ENCODE results near the gene REV3L.
"Not testable (repeated sequence)": the region's sequence is repeated elsewhere in the genome, so short reads cannot be mapped to it uniquely, and the experiment has no call there.

The REV3L gene

DNA sequence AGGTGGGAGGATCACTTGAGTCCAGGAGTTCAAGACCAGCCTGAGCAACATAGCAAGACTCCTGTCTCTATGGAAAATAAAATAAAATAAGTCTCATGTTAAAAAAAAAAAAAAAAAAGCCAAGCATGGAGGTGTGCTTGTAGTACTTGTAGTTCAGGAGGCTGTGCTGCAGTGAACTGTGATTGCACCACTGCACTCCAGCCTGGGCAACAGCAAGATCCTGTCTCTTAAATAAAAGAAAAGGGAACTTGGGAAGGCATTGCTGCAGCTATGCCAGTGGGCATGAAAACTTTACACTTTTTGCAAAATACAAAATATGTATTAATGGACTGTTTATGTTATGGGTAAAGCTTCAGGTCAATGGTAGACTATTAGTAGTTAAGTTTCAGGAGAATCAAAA, 37.5 kb upstream of the REV3L start:
- H3K4me3 Mint-ChIP-seq: no peak overlapping the region
- H3K36me3 Mint-ChIP-seq (ENCODE audit: low read depth): peaks cover 30% of the 10 kb centered on the region
- peaks cover 33% of the 10 kb centered on the region for H3K4me1 Mint-ChIP-seq
- DNase-seq: no peak
- H3K27ac Mint-ChIP-seq: no peak overlapping the region
- TF ChIP-seq, protein P1, sequence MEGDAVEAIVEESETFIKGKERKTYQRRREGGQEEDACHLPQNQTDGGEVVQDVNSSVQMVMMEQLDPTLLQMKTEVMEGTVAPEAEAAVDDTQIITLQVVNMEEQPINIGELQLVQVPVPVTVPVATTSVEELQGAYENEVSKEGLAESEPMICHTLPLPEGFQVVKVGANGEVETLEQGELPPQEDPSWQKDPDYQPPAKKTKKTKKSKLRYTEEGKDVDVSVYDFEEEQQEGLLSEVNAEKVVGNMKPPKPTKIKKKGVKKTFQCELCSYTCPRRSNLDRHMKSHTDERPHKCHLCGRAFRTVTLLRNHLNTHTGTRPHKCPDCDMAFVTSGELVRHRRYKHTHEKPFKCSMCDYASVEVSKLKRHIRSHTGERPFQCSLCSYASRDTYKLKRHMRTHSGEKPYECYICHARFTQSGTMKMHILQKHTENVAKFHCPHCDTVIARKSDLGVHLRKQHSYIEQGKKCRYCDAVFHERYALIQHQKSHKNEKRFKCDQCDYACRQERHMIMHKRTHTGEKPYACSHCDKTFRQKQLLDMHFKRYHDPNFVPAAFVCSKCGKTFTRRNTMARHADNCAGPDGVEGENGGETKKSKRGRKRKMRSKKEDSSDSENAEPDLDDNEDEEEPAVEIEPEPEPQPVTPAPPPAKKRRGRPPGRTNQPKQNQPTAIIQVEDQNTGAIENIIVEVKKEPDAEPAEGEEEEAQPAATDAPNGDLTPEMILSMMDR (IDR thresholded peaks at IDR 0.05): no peak
- peaks cover 5% of the 10 kb centered on the region for H3K27me3 Mint-ChIP-seq (ENCODE audit: low read depth, poor library complexity)
- H3K9me3 Mint-ChIP-seq: peaks cover 25% of the 10 kb centered on the region

DNA sequence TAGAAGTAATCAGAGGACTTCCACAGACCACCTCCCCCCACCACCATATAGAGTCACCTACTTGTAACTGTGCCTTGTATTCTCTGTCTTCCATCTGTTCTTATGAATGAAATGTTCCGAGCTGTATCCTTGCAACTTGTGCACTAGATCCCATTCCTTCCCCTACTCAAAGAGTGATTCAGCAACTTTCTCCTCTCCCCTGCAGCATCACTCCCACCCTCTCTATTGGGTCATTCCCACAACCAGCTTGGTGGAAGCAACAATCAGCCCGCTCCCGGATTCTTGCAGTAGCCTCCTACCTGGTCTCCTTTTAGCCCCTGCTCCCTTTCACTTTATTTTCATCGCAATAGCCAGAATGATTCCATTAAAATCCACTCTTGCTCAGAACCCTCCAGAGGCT, 34.9 kb upstream of the REV3L start:
- no peak for DNase-seq
- Mint-ChIP-seq H3K27ac (peak overlapping the region; percentile 22), H3K27me3 (ENCODE audit: low read depth, poor library complexity) (peaks cover 9% of the 10 kb centered on the region), H3K36me3 (ENCODE audit: low read depth) (peaks cover 30% of the 10 kb centered on the region), H3K4me1 (peaks cover 21% of the 10 kb centered on the region), H3K4me3 (no peak overlapping the region), H3K9me3 (peaks cover 25% of the 10 kb centered on the region)
- TF ChIP-seq, protein P1 (IDR thresholded peaks at IDR 0.05): no peak

DNA sequence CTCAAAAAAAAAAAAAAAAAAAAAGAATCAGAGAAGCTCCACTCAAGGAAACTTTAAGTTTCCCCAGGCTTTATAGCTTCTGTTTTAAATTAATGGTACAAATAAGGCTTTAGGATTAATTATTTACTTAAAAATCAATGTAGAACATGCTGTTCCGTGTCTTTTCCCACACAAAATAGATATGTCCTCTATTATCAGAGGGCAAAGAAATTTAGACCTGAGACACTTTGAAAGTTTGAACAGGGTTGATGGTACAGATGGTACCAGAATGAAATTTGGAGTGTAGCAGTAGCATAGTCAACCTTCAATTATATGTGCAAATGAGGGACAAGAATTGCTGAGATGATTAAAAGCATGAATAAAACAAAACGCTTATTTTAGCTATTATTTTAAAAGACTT, 32.2 kb upstream of the REV3L start:
- Mint-ChIP-seq H3K9me3 (peaks cover 4% of the 10 kb centered on the region), H3K4me3 (no peak overlapping the region), H3K27me3 (ENCODE audit: low read depth, poor library complexity) (peaks cover 9% of the 10 kb centered on the region), H3K27ac (no peak overlapping the region), H3K36me3 (ENCODE audit: low read depth) (peaks cover 21% of the 10 kb centered on the region), H3K4me1 (peaks cover 14% of the 10 kb centered on the region)
- no peak for DNase-seq
- TF ChIP-seq, protein P1 (IDR thresholded peaks at IDR 0.05): no peak

DNA sequence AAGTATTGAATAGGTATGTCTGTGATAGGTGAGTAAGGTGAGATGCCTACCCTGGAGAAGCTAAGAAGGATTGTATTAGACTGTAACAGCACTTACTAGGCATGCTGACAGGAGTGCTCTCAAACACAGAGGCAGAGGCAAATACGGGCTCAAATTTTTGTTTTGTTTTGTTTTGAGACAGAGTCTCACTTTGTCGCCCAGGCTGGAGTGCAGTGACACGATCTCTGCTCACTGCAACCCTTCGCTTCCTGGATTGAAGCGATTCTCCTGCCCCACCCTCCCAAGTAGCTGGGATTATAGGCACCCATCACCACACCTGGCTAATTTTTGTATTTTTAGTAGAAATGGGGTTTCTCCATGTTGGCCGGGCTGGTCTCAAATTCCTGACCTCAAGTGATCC, 31.5 kb upstream of the REV3L start:
- not testable (repeated sequence) for H3K9me3 Mint-ChIP-seq; DNase-seq; H3K27ac Mint-ChIP-seq; H3K4me3 Mint-ChIP-seq; H3K27me3 Mint-ChIP-seq (ENCODE audit: low read depth, poor library complexity)
- peaks cover 14% of the 10 kb centered on the region for H3K36me3 Mint-ChIP-seq (ENCODE audit: low read depth)
- peaks cover 14% of the 10 kb centered on the region for H3K4me1 Mint-ChIP-seq

DNA sequence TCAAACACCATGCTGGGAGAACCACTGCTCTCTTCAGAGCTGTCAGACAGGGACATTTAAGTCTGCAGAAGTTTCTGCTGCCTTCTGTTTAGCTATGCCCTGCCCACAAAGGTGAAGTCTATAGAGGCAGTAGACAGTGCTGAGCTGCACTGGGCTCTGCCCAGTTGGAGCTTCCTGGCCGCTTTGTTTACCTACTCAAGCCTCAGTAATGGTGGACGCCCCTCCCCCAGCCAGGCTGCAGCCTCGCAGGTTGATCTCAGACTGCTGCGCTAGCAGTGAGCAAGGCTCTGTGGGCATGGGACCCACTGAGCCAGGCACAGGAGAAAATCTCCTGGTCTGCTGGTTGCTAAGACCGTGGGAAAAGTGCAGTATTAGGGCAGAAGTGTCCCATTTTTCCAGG, 24.2 kb upstream of the REV3L start:
- DNase-seq; H3K27ac Mint-ChIP-seq; H3K4me3 Mint-ChIP-seq; H3K27me3 Mint-ChIP-seq (ENCODE audit: low read depth, poor library complexity): not testable (repeated sequence)
- peaks cover 25% of the 10 kb centered on the region for H3K4me1 Mint-ChIP-seq
- peaks cover 28% of the 10 kb centered on the region for H3K9me3 Mint-ChIP-seq
- peaks cover 44% of the 10 kb centered on the region for H3K36me3 Mint-ChIP-seq (ENCODE audit: low read depth)

DNA sequence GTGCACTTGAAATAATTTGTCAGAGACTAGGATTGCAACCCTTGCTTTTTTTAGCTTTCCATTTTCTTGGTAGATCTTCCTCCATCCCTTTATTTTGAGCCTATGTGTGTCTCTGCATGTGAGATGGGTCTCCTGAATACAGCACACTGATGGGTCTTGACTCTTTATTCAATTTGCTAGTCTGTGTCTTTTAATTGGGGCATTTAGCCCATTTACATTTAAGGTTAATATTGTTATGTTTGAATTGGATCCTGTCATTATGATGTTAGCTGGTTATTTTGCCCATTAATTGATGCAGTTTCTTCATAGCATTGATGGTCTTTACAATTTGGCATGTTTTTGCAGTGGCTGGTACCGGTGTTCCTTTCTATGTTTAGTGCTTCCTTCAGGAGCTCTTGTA, 22.5 kb upstream of the REV3L start:
- Mint-ChIP-seq H3K9me3 (peaks cover 28% of the 10 kb centered on the region), H3K4me1 (peaks cover 36% of the 10 kb centered on the region), H3K36me3 (ENCODE audit: low read depth) (peaks cover 33% of the 10 kb centered on the region)
- H3K27me3 Mint-ChIP-seq (ENCODE audit: low read depth, poor library complexity); H3K27ac Mint-ChIP-seq; DNase-seq; H3K4me3 Mint-ChIP-seq: not testable (repeated sequence)

DNA sequence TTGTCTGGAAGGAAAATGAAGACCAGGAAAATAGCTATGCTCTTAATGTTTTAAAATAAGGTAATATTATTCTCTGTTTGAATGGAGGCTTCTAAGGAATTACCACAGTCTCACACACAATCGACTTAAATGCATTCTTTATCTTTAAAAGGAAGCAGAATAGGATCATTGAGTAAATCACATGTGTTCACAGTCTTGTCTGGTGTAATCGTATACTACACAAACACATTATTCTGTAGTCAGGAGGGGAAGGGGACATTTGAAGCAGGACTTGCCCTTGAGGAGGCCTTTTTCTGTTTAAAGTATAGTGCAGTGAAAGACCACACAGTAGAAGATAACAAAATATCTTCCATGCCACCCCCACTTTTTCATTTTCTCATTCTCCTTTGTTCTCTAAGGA, 20.6 kb upstream of the REV3L start:
- Mint-ChIP-seq H3K27me3 (ENCODE audit: low read depth, poor library complexity) (no peaks in the 10 kb centered on the region), H3K9me3 (peaks cover 28% of the 10 kb centered on the region), H3K4me3 (peak overlapping the region; percentile 61), H3K27ac (peak overlapping the region; percentile 83), H3K4me1 (peaks cover 40% of the 10 kb centered on the region), H3K36me3 (ENCODE audit: low read depth) (peaks cover 31% of the 10 kb centered on the region)
- TF ChIP-seq, protein P1 (IDR thresholded peaks at IDR 0.05): no peak
- DNase-seq: no peak

Data from nephron progenitor cell (in vitro differentiated cells).